ENCODE measurements around the gene CTDSP1. TPM values are rescaled to one million over a fixed set of nuclear protein-coding genes. Genes with fewer than 3 reads are reported as not detected.

Gene CTDSP1
- total RNA-seq, 1 experiment from 2014 or later = 25.4 TPM

DNA sequence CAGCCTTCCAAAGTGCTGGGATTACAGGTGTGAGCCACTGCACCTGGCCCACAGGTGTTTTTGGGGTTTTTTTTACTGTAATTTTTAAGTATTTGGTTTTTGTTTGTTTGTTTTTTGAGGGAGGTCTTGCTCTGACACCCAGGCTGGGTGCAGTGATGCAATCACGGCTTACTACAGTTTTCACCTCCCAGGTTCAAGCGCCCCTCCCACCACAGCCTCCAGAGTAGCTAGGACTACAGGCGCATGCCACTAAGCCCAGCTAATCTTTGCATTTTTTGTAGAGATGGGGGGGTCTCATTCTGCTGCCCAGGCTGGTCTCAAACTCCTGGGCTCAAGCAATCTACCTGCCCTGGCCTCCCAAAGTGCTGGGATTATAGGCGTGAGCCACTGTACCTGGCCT, 24.9 kb upstream of the CTDSP1 start:
- Mint-ChIP-seq H3K4me1 (no peaks in the 10 kb centered on the region), H3K27me3 (ENCODE audit: low read depth) (peaks cover 3% of the 10 kb centered on the region; the same call in 1 of the 2 replicates), H3K9me3 (no peaks in the 10 kb centered on the region), H3K36me3 (no peaks in the 10 kb centered on the region), H3K27ac (no peak overlapping the region), H3K4me3 (no peak overlapping the region)
- ChIA-PET POLR2A (no interaction called here), CTCF (interaction anchor here (0.8 to 1.2 kb wide), 3 partner anchors 18 to 83 kb away, joined by 3 to 4 read pairs (median 3); partner anchors contain the start of genes CATIP and TMBIM1)
- TF ChIP-seq RORB (CRISPR knock-in tag; IDR thresholded peaks at IDR 0.05) = no peak
- no peak for TF ChIP-seq KAT7 (CRISPR knock-in tag; IDR thresholded peaks at IDR 0.05; ENCODE audit: borderline replicate concordance)
- TF ChIP-seq, protein P1, sequence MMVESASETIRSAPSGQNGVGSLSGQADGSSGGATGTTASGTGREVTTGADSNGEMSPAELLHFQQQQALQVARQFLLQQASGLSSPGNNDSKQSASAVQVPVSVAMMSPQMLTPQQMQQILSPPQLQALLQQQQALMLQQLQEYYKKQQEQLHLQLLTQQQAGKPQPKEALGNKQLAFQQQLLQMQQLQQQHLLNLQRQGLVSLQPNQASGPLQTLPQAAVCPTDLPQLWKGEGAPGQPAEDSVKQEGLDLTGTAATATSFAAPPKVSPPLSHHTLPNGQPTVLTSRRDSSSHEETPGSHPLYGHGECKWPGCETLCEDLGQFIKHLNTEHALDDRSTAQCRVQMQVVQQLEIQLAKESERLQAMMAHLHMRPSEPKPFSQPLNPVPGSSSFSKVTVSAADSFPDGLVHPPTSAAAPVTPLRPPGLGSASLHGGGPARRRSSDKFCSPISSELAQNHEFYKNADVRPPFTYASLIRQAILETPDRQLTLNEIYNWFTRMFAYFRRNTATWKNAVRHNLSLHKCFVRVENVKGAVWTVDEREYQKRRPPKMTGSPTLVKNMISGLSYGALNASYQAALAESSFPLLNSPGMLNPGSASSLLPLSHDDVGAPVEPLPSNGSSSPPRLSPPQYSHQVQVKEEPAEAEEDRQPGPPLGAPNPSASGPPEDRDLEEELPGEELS (CRISPR knock-in tag; IDR thresholded peaks at IDR 0.05) = no peak
- no peak for TF ChIP-seq HMGA2 (CRISPR knock-in tag; IDR thresholded peaks at IDR 0.05)
- TF ChIP-seq RELA (CRISPR knock-in tag; IDR thresholded peaks at IDR 0.05; ENCODE audit: borderline replicate concordance) = no peak
- no peak for TF ChIP-seq CREM (CRISPR knock-in tag; IDR thresholded peaks at IDR 0.05)
- no peak for TF ChIP-seq GABPB1 (CRISPR knock-in tag; IDR thresholded peaks at IDR 0.05)
- no peak for TF ChIP-seq TCF7 (CRISPR knock-in tag; IDR thresholded peaks at IDR 0.05; ENCODE audit: low read depth)
- ATAC-seq (no peak), DNase-seq (ENCODE audit: low spot score) (no peak)

DNA sequence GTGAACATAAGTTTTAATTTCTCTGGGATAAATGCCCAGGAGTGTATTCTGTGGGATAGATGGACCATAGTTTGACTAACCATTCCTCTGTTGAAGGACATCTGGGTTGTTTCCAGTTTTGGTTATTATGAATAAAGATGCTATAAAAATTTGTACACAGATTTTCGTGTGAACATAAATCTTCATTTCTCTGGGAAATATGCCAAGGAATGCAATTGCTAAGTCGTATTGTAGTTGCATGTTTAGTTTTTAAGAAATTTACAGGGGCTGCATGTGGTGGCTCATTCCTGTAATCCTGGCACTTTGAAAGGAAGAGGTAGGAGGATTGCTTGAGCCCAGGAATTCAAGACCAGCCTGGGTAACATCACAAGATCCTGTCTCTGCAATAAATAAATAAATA, 24.5 kb upstream of the CTDSP1 start:
- Mint-ChIP-seq H3K27me3 (ENCODE audit: low read depth) (peaks cover 3% of the 10 kb centered on the region; the same call in 1 of the 2 replicates), H3K36me3 (no peaks in the 10 kb centered on the region), H3K4me1 (no peaks in the 10 kb centered on the region), H3K27ac (no peak overlapping the region), H3K4me3 (no peak overlapping the region), H3K9me3 (no peaks in the 10 kb centered on the region)
- ATAC-seq = no peak
- CTCF ChIA-PET = interaction anchor here (0.7 to 1.2 kb wide), 3 partner anchors 19 to 52 kb away, joined by 3 read pairs; partner anchors contain the start of gene CATIP
- TF ChIP-seq NR1H2 (CRISPR knock-in tag; IDR thresholded peaks at IDR 0.05) (no peak), GRHL2 (CRISPR knock-in tag; IDR thresholded peaks at IDR 0.05; ENCODE audit: insufficient replicate concordance, severe bottlenecking) (no peak), ATF1 (CRISPR knock-in tag; IDR thresholded peaks at IDR 0.05) (no peak), CBFB (CRISPR knock-in tag; IDR thresholded peaks at IDR 0.05; ENCODE audit: low read depth) (no peak), EMX1 (CRISPR knock-in tag; IDR thresholded peaks at IDR 0.05) (no peak), CREM (CRISPR knock-in tag; IDR thresholded peaks at IDR 0.05) (no peak), TEAD4 (CRISPR knock-in tag; IDR thresholded peaks at IDR 0.05) (no peak), FOXJ3 (CRISPR knock-in tag; IDR thresholded peaks at IDR 0.05; ENCODE audit: borderline replicate concordance) (no peak), ETV6 (CRISPR knock-in tag; IDR thresholded peaks at IDR 0.05) (no peak), FOXK1 (CRISPR knock-in tag; IDR thresholded peaks at IDR 0.05) (no peak)
- TF ChIP-seq, protein P2, sequence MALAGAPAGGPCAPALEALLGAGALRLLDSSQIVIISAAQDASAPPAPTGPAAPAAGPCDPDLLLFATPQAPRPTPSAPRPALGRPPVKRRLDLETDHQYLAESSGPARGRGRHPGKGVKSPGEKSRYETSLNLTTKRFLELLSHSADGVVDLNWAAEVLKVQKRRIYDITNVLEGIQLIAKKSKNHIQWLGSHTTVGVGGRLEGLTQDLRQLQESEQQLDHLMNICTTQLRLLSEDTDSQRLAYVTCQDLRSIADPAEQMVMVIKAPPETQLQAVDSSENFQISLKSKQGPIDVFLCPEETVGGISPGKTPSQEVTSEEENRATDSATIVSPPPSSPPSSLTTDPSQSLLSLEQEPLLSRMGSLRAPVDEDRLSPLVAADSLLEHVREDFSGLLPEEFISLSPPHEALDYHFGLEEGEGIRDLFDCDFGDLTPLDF (CRISPR knock-in tag; IDR thresholded peaks at IDR 0.05) = no peak
- TF ChIP-seq, protein P3, sequence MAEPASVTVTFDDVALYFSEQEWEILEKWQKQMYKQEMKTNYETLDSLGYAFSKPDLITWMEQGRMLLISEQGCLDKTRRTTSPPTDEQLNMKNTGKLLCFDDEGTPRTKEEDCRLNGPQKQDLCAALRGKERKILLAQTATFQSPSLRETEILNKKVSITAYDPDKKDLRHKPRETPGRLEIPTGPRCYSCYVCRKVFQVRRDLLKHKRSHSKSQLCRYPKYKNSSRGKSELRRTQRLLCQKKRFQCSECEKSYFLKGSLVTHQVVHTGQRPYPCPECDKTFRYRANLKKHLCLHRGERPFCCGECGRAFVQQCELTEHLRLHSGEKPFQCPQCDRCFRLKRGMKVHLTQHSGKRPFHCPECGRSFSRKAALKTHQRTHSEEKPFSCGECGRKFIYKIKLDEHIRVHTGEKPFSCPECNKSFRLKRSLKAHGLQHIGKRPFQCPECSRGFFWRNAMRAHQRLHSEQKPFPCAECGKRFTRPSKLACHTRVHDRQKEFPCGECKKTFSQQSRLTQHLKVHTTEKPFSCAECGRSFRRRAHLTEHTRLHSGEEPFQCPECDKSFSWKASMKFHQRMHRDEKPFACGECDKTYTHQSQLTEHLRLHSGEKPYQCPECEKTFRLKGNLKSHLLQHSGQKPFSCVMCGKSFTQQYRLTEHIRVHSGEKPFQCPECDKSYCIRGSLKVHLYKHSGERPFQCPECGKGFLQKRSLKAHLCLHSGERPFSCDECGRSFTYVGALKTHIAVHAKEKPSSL (CRISPR knock-in tag; conservative IDR thresholded peaks at IDR 0.05) = no peak
- TF ChIP-seq, protein P4, sequence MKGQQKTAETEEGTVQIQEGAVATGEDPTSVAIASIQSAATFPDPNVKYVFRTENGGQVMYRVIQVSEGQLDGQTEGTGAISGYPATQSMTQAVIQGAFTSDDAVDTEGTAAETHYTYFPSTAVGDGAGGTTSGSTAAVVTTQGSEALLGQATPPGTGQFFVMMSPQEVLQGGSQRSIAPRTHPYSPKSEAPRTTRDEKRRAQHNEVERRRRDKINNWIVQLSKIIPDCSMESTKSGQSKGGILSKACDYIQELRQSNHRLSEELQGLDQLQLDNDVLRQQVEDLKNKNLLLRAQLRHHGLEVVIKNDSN (CRISPR knock-in tag; IDR thresholded peaks at IDR 0.05) = no peak
- TF ChIP-seq, protein P5, sequence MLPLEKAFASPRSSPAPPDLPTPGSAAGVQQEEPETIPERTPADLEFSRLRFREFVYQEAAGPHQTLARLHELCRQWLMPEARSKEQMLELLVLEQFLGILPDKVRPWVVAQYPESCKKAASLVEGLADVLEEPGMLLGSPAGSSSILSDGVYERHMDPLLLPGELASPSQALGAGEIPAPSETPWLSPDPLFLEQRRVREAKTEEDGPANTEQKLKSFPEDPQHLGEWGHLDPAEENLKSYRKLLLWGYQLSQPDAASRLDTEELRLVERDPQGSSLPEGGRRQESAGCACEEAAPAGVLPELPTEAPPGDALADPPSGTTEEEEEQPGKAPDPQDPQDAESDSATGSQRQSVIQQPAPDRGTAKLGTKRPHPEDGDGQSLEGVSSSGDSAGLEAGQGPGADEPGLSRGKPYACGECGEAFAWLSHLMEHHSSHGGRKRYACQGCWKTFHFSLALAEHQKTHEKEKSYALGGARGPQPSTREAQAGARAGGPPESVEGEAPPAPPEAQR (CRISPR knock-in tag; IDR thresholded peaks at IDR 0.05) = no peak
- POLR2A ChIA-PET = interaction anchor here (0.7 kb wide), 1 partner anchor 457 kb away, joined by 5 read pairs; no protein-coding TSS in a partner anchor
- no peak for DNase-seq (ENCODE audit: low spot score)

Data from WTC11 (cell line).